ENCODE results near the gene CARD19.
"Not testable (repeated sequence)": the region's sequence is repeated elsewhere in the genome, so short reads cannot be mapped to it uniquely, and the experiment has no call there.

- TF ChIP-seq EZH2phosphoT487 (IDR thresholded peaks at IDR 0.05; ENCODE audit: low read length); EZH2 (optimal IDR thresholded peaks at IDR 0.05; ENCODE audit: low read depth, low read length): not testable (repeated sequence)
- TF ChIP-seq, protein P1, sequence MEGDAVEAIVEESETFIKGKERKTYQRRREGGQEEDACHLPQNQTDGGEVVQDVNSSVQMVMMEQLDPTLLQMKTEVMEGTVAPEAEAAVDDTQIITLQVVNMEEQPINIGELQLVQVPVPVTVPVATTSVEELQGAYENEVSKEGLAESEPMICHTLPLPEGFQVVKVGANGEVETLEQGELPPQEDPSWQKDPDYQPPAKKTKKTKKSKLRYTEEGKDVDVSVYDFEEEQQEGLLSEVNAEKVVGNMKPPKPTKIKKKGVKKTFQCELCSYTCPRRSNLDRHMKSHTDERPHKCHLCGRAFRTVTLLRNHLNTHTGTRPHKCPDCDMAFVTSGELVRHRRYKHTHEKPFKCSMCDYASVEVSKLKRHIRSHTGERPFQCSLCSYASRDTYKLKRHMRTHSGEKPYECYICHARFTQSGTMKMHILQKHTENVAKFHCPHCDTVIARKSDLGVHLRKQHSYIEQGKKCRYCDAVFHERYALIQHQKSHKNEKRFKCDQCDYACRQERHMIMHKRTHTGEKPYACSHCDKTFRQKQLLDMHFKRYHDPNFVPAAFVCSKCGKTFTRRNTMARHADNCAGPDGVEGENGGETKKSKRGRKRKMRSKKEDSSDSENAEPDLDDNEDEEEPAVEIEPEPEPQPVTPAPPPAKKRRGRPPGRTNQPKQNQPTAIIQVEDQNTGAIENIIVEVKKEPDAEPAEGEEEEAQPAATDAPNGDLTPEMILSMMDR (IDR thresholded peaks at IDR 0.05; ENCODE audit: low read length): not testable (repeated sequence)
Observed at GRCh38 chr9:93146696-93147095, 50.7 kb downstream of the CARD19 start.

Data from MM.1S (cell line).